ENCODE results near the gene RASSF3.

Gene RASSF3

DNA sequence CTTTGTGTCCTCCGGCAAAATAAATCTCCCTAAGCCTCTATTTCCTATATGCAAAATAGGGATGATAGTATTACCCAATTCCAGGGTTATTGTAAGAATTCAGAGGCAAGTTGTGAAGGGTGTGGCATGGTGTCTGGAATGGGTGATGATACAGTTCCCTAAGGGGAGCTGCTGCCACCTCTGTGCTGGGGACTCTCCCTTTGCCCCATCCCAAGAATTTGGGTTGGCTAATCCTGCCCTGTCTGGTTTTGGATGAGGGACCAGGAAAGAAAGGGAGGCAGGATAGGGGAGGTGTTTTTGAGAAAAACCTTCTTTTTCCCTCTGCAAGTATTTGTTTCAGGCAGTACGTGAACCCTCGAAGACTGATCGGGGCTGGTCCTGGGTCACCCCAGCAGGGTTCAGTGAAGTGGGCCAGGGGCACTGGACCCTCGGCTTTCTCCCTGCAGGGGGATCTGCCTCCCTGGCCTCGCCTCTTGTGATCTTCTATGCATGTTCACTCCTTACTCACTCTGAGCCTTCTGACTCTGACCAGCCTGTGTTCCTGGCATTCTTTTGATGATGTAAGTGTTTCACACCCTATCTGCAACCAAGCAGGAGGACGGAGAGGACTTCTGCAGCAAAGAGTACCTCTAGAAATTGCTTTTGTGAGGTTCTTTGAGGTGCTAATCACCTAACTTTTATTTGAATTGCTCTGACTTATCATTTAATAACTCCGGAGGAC is 60.8 kb downstream of the RASSF3 start:
- no peak overlapping the region for H3K4me3 ChIP-seq (ENCODE audit: low read depth, low read length)
- TF ChIP-seq, protein P1, sequence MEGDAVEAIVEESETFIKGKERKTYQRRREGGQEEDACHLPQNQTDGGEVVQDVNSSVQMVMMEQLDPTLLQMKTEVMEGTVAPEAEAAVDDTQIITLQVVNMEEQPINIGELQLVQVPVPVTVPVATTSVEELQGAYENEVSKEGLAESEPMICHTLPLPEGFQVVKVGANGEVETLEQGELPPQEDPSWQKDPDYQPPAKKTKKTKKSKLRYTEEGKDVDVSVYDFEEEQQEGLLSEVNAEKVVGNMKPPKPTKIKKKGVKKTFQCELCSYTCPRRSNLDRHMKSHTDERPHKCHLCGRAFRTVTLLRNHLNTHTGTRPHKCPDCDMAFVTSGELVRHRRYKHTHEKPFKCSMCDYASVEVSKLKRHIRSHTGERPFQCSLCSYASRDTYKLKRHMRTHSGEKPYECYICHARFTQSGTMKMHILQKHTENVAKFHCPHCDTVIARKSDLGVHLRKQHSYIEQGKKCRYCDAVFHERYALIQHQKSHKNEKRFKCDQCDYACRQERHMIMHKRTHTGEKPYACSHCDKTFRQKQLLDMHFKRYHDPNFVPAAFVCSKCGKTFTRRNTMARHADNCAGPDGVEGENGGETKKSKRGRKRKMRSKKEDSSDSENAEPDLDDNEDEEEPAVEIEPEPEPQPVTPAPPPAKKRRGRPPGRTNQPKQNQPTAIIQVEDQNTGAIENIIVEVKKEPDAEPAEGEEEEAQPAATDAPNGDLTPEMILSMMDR (IDR thresholded peaks at IDR 0.05; ENCODE audit: low read depth, low read length): no peak

DNA sequence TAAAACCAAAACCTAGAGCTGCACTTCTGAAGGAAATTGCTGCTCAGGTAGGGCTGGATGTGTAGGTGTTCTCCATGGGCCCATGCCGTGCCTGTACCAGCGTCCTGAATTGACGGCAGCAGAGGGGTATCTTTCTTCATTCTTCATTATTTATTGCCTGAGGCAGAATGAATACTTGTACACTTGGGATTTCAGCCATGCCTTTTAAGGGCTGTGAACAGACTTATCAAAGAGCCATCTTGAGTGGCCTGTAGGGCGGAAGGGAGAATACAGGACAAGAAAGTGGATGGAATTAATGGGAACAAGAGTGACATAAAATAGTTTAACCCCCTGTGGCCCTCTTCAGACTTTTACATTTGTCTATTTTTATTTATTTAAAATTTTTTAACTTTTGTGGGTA is 61.4 kb downstream of the RASSF3 start:
- TF ChIP-seq, protein P1 (IDR thresholded peaks at IDR 0.05; ENCODE audit: low read depth, low read length): no peak
- no peak overlapping the region for H3K4me3 ChIP-seq (ENCODE audit: low read depth, low read length)

DNA sequence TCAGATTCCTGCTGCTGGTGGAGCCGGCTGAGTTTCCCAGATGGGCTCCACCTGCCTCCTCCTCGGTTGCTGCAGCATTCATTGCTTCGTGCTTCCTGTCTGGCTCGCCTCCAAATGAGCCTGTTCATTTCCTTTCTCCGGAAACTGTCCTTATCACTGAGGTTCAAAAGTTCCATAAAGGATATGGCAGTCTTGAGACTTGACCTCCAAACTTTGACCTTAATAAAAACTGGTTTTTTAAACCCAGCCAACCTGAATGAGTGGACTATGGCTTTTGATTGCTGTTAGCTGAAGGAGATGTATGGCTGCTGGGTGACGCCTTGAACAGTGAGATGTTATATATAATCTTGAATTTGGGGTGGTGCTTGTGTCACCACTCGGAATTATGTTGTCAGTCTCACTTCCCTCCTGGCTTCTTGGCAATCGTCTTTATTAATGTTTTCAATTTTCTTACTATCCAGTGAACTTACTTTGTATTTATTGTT is 62.7 kb downstream of the RASSF3 start:
- H3K4me3 ChIP-seq (ENCODE audit: low read depth, low read length): no peak overlapping the region
- TF ChIP-seq, protein P1 (IDR thresholded peaks at IDR 0.05; ENCODE audit: low read depth, low read length): no peak

DNA sequence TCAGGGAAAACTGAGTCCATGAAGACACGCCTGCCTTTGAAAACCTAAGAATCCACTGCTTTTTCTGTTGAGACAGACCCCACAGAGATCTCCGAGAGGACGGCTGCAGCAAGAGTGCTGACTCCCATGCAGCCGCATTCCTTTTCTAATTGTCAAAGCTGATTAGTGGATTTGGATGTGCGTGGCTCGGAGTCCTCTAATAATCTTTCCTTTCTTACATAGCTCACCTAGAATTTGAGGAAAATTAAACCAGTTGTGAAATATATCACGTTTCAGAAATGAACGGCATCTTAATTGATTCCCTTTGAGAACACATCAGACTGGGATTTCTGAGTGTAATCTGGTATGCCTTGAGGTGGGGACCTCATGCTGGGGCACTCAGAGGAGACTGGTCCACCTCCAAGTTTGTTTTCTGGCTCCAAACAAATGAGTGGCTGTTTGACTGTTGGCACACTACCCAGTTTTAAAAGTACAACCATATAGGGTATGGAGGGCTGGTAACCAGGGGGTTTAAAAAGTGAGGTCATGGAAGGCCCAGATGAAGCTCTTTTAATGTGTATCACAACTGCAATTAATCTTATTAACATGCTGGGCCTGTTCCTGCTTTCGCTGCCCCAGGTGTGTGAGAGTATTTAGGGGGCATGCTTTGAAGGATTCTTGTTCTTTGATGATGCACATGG is 63.3 kb downstream of the RASSF3 start:
- no peak overlapping the region for H3K4me3 ChIP-seq (ENCODE audit: low read depth, low read length)
- TF ChIP-seq, protein P1 (IDR thresholded peaks at IDR 0.05; ENCODE audit: low read depth, low read length): no peak

DNA sequence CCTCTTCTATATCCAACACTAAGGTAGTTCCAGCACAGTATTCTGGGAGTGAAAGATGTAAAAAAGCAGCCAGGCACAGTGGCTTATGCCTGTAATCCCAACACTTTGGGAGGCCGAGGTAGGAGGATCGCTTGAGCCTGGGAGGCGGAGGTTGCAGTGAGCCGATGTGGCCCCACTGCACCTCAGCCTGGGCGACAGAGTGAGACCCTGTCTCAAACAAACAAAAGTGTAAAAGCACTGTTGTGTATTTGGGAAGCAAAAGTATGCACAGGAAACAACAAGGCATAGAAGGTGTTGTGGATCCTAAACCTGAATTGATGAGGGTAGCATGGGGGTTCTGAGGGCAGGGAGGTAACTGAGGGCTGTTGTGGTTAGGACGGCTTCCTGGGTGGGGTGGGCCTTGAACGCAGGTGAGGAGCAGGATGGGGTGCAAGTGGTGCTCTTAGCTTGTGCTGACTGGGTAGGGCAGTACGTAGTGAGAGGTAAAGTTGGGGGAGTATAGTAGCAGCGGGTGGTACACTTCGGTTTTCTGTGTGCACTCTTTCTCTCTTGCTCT is 64.2 kb downstream of the RASSF3 start:
- TF ChIP-seq, protein P1 (IDR thresholded peaks at IDR 0.05; ENCODE audit: low read depth, low read length): no peak
- no peak overlapping the region for H3K4me3 ChIP-seq (ENCODE audit: low read depth, low read length)

DNA sequence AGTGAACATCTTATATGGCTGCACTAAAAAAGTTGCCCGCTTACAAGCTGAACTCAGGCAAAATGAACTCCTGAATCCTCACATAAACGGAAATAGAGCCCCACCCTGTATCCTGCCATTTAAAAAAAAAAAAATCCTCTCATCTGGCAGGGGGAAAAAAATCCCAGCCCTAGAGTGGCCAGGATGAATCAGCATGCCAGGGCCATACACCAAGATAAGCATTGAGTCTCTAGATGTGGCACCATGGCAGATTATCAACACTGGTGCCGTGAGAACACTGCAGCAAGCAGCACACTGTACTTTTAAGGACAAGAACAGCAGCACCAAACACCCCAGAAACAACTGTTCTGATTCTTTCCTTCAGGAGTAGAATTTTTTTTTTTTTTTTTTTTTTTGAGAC is 65.5 kb downstream of the RASSF3 start:
- no peak overlapping the region for H3K4me3 ChIP-seq (ENCODE audit: low read depth, low read length)
- TF ChIP-seq, protein P1 (IDR thresholded peaks at IDR 0.05; ENCODE audit: low read depth, low read length): no peak

DNA sequence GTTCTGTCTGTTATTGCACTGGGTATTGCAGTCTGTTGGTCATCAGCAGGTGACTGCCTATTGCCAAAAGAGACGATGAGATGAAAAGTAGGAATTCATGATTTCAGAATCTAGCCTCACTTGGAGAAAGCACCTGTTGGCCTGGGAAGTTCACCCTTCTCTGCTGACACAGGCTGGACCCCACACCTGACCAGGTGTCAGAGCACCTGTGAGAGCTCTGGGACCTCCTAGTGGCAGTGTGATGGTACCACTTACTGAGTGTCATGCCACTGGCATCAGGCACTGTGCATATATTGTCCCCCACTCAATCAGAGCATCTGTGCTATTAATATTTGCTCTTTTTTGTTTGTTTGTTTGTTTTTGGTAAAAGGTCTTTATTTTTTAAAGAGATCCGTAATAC is 68.0 kb downstream of the RASSF3 start:
- TF ChIP-seq, protein P1 (IDR thresholded peaks at IDR 0.05; ENCODE audit: low read depth, low read length): no peak
- H3K4me3 ChIP-seq (ENCODE audit: low read depth, low read length): no peak overlapping the region
